GM21528 (cell line): ENCODE measurements around the gene PRDX3.
"Not testable (repeated sequence)": the region's sequence is repeated elsewhere in the genome, so short reads cannot be mapped to it uniquely, and the experiment has no call there.

ENCODE experiments used
- ATAC-seq: cut with Tn5 transposase; IDR thresholded peaks from one replicate; pipeline ENCODE4 v1.9.1; 2021; ENCODE audit warnings: mild to moderate bottlenecking, moderate library complexity; ENCODE audit not compliant: unreplicated experiment, low FRiP score

Gene PRDX3

GRCh38 chr10:119206603-119207365 lies 28.2 kb upstream of the PRDX3 start:
- ATAC-seq = peak; percentile 63

GRCh38 chr10:119205894-119206602 lies 27.4 kb upstream of the PRDX3 start:
- peak; percentile 33 for ATAC-seq

DNA sequence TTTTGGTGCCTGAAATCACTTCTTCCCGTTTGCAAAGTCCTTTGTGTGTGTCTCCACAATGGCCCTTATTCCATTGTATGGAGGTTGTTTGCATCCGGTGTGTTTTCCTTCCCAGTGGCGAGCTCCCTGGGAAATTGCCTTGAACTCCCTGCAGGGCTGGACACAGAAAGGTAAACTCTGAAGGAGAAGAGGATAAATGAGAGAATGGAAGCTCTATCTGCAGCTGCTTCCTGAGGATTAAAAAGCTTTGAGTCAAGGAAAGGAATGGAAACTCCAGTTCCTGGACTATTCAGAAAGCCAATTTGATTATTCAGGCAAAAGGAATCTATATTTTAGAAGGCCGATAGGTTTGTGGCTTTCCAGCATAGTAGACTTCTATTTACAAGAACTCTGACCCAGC lies 24.4 kb upstream of the PRDX3 start:
- ATAC-seq = no peak

DNA sequence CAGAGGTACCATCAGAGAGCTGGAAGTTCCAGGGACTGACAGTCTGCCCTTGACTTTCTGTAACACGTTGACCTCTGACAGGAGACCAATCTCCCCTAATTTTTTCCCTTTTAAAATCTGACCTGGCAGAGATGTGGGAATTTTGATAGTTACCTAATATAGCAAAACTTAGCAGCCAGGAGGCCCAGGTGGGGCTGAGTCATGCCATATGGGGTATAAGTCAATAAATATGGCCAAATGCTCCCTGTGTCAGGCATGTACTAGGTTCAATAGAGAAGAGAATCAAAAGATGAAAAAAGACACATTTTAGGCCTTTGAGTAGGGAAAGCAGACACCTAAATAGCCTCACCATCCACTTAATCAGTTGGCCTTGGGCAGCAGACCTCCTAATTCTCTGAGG lies 22.6 kb upstream of the PRDX3 start:
- no peak for ATAC-seq

- ATAC-seq = no peak
Observed at GRCh38 chr10:119199231-119199992, 20.8 kb upstream of the PRDX3 start.

DNA sequence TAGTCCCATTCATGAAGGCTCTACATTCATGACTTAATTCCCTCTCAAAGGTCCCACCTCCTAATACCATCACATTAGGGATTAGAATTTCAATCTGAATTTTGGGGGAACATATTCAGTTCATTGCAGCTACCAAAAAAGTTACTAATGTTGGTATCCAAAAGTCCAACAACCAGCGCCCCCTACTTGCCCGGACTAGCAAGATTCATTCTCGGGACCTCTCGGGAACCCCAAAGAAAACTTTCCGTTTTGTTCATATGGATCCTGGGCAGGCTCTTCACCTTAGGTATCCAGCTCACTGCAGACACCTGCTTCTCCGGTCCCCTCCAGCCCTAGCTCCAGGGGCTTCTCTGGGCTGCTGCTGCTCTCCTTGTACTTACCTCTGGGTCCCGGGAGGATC lies 19.8 kb upstream of the PRDX3 start:
- no peak for ATAC-seq

DNA sequence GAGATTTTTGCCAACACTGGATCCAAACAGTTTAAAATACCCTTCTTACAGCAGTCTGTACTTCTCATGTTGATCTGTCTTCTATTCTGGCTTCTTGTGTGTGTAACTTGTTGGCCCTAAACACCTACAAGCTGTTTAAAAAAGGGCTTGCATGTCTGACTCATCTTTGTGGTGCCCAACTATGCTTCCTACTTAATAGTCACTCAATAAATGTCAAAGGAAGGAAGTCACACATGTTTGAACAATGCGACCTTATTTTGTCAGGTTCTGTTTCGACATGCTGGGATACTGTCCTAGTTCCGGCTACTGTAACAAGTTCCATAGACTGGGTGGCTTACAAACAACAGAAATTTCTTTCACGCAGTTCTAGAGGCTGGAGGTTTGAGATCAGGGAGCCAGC lies 19.3 kb upstream of the PRDX3 start:
- no peak for ATAC-seq

DNA sequence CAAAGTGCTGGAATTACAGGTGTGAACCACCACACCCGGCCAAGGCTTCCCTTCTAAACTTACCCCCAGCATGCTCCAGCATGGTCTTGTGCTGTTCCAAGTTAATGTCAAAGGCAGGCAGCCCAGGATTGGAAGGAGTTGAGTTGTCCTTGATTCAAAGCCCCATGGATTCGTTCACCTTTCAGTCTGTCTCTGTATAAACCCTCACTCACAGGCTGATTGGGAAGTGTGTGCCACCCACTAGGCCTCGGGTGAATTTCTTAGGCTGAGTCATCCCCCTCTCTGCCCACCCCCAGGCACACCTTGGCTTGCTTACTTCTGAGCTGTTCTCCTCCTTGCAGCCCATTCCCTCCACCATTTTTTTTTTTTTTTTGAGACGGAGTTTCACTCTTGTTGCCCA lies 13.3 kb upstream of the PRDX3 start:
- no peak for ATAC-seq

DNA sequence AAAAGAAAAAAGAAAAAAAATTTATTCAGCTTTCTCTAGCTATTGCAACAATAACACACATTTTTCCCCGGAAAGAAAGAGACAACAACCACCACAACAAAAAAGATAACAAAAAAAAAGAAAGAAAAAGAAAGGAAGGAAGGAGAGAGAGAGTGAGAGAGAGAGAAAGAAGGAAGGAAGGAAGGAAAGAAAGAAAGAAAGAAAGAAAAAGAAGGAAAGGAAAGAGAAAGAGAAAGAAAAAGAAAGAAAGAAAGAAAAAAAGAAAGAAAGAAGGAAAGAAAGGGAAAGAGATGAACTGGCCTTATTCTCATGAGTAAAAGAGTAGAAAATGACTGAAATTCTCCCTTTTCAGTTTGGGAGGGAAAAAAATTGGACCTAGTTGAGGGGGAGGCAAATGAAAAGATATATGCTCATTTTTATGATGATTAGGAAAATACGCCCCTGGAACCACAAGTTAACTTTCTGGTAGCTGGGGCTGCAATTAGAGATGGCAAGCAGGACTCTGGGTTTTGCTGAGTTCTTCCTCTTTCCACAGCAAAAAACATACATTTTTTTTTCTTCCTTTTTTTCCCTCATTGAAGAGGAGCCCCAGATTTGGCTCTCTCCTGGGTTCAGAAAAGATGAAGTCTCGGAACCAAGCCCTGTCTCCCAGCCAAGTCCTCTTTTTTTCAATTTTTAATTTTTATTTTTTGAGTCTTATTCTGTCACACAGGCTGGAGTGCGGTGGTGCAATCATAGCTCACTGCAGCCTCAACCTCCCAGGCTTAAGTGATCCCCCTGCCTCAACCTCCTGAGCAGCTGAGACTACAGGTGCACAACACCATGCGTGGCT lies 12.6 kb upstream of the PRDX3 start:
- no peak for ATAC-seq

- no peak for ATAC-seq
Observed at GRCh38 chr10:119190353-119190752, 11.7 kb upstream of the PRDX3 start.

DNA sequence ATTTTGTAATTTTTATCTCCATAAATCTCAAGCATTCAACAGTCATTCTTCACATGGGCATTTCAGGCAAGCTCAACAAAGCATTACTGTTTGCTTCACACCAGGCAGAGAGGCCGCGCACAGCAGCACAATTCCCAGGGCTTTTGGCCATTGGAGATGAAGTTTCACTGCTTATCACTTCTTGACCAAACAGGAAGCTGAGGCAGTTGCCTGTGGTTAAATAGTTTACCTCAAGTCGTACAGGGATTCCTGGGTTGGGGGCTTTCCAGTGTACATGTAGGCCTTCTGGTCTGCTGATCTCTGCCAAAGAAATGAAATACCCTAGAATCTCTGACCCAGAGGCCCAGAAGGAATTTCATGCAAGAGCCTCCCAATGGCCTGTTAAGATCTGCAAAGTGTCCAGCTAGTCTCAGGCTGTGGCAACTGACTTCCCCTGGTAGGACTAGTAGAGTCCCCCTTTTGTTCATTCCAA lies 11.2 kb upstream of the PRDX3 start:
- no peak for ATAC-seq

DNA sequence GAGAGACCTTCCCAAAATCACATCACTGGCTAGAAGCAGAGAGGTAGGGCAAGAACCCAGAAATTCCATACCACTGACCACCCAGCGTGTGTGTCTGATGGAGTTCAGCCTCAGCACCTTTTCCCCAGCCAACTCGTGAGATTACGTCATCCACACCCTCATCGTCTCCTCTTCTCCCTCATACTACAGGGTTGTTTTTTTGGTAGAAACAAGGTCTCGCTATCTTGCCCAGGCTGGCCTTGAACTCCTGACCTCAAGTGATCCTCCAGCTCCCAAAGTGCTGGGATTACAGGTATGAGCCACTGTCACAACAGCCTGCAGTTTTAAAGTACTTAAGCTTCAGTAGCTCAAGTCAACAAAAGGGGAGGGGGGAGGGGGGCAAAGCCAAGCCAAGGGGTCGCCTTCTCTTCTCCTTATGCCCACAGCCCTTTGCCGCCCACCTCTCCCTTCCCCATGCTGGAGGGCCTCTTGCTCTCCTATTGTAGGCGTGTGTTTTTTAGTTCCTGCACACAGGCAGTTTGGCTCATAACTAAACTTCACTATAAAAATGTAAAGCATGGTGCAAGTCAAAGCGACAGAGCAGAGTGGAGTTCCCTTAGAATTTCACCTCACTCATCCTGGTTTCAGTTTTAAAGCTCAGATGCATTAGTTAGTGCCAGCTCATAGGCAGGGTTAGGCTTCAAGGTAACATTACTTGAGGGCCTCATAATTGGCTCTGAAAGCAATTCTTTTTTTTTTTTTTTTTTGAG lies 5.2 kb upstream of the PRDX3 start:
- ATAC-seq = no peak

- not testable (repeated sequence) for ATAC-seq
Observed at GRCh38 chr10:119180850-119181400, 2.3 kb upstream of the PRDX3 start.

DNA sequence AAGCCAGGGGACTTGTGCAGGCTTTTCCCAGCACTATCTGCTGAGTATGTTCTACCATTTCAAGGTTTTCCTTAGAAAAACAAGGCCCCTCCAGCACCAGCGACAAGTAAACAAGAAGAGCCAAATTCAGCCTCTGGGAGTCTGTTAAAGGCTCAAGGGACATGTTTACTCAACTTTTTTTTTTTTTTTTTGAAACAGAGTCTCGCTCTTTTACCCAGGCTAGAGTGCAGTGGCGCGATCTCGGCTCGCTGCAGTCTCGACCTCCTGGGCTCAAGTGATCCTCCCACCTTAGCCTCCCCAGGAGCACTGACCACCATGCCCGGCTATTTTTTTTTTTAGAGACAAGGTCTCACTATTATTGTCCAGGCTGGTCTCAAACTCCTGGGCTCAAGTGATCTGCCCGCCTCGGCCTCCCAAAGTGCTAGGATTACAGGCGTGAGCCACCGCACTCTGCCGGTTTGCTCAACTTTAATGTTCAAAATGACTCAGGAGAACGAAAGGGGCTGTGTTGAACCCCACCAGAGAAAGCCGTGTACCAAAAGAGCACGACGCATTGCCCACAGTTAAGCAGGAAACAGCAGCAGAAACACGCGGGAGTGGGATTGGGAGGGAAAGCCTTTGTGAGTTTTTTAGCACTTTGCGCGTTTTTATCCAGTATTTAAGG lies 772 bp downstream of the PRDX3 start:
- peak; percentile 6 for ATAC-seq

GRCh38 chr10:119176166-119176565 lies 2.4 kb downstream of the PRDX3 start:
- ATAC-seq = no peak

DNA sequence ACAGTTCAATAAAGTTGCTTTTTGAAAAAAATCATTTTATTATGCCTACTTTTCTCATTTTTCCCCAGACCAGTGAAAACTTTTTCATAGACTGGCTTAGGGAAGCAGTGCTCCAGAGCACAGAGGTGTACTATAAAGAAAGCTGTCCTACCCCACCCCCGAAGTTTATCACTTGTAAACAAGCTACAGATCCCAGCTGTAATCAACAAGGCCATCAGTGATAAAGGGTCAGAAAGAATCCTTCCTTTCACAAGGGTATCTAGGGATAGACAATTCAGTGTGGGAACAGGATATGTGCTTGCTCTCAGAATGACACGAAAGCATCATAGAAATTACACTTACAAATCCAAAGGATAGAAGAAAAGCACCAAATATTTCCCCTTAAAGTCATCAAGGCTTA lies 4.5 kb downstream of the PRDX3 start:
- no peak for ATAC-seq

DNA sequence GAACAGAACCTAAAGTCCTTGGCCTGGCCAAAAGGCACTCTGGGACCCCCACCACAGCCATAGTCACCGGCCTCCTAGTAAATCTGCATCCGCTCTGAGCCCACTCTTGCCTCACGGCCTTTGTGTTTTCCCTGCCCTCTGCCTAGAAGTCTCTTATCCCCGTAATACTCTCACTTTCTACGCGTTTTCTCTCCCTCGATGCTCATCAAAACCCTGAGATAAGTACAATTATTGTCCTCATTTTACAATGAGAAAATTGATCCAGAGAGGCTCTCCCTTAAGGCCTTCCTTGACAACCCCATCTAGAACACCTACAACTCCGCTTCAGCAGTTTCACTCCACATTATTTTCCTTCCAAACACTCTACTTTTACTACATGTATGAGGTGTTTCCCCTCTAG lies 11.6 kb downstream of the PRDX3 start:
- no peak for ATAC-seq

GRCh38 chr10:119166564-119166963 lies 12.0 kb downstream of the PRDX3 start:
- no peak for ATAC-seq

DNA sequence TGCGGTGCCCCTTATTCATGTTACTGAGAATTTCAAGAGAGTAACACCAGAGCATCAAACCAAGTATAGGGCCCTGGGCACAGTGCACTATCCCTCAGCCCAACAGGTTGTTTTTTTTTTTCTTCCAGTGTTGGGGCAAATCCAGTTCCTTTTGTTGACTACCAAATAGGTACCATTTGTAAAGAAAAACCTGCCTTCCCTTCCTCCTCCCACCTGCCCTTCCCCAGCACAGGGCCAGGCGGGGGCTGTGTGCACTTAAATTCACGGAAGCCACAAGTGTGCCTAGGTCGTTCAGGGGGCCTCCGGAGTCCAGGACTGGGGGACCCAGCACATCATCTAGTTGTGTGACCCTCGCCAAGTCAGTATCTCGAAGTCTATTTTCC lies 12.5 kb downstream of the PRDX3 start:
- peak; percentile 8 for ATAC-seq
